Epithelial cell of proximal tubule (primary cell): ENCODE data around the gene CDKN3. TPM values are rescaled to one million over a fixed set of nuclear protein-coding genes. Genes with fewer than 3 reads are reported as not detected.

Experiments used
- DNase-seq: peaks from one replicate; pipeline ENCODE4 v3.0.0-alpha.2; 2011; ENCODE audit warnings: low read depth
- H3K4me3 ChIP-seq: 2 replicates; pipeline ENCODE4 v1.5.1; 2011; ENCODE audit warnings: low read depth, mild to moderate bottlenecking, low read length
- total RNA-seq: library from RNA; depleted of rRNA; stranded (reverse); fragments of >200 nt; gene quantifications from 2 replicates; pipeline ENCODE4 v1.2.3, GENCODE V29; 2015
- TF ChIP-seq, protein P1 (sequence below): conservative IDR thresholded peaks from 2 replicates; pipeline ENCODE4 v1.5.1; 2012; ENCODE audit warnings: low read depth, mild to moderate bottlenecking, low read length

Gene CDKN3
- total RNA-seq, 1 donor from 2014 or later = 81.4 TPM

DNA sequence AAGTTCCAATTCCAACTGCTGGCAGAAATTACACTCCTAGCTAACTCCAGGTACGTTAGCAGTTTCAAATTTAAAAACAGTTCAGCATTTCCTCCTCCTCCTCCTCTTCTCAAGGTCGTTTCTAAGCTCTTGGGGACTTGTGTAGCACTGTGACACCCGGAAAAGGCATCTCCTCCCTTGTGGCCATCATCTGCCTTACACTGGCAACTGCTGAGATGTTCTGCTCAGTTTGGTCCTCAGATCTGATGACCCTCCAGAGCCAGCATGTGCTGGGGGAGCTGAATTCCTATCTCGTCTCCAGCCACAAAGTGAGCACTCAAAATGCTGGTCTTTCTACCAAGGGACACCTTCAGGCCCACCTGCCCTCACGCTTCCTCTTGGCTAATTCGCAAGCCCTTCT, 43.5 kb upstream of the CDKN3 start:
- TF ChIP-seq, protein P1, sequence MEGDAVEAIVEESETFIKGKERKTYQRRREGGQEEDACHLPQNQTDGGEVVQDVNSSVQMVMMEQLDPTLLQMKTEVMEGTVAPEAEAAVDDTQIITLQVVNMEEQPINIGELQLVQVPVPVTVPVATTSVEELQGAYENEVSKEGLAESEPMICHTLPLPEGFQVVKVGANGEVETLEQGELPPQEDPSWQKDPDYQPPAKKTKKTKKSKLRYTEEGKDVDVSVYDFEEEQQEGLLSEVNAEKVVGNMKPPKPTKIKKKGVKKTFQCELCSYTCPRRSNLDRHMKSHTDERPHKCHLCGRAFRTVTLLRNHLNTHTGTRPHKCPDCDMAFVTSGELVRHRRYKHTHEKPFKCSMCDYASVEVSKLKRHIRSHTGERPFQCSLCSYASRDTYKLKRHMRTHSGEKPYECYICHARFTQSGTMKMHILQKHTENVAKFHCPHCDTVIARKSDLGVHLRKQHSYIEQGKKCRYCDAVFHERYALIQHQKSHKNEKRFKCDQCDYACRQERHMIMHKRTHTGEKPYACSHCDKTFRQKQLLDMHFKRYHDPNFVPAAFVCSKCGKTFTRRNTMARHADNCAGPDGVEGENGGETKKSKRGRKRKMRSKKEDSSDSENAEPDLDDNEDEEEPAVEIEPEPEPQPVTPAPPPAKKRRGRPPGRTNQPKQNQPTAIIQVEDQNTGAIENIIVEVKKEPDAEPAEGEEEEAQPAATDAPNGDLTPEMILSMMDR = no peak
- no peak for DNase-seq
- H3K4me3 ChIP-seq = no peak overlapping the region

DNA sequence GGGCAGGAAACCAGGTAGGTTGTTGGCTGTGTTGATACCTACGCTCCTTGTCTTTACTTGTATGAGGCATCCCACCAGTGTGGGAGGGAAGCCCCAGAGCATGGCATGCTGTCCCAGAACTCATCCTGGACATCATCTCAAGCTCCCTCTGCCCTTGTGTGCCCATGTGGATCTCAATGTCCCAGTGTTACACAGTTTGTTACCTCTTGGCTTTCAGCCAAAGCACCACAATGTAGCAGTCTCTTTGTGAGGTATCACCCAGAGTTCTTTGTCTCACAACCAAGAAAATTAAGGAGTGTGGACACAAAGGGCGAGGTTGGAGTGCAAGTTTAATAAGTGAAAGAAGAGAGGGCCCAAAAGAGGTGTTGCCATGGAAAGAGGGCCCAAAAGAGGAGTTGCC, 43.1 kb upstream of the CDKN3 start:
- TF ChIP-seq, protein P1 = no peak
- DNase-seq = no peak
- H3K4me3 ChIP-seq = no peak overlapping the region

DNA sequence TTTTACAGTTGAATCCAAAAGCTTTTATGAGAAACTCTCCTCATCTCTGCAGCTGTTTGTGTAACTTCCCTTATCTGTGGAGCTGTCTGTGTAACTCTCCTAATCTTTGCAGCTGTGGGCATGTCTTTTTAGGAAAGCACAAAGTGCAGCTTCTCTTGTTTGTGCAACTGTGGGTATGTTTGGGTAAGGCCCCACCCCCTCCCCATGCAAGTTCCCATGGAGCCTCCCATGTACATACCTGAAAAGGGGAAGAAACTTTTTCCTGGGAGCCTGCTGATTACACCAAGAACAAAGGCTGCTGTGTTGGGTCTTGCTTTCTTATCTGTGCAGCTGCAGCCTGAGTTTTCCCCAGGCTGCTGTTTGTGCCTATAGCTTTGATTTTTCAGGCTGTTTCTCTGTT, 42.7 kb upstream of the CDKN3 start:
- DNase-seq = no peak
- TF ChIP-seq, protein P1 = no peak
- no peak overlapping the region for H3K4me3 ChIP-seq

DNA sequence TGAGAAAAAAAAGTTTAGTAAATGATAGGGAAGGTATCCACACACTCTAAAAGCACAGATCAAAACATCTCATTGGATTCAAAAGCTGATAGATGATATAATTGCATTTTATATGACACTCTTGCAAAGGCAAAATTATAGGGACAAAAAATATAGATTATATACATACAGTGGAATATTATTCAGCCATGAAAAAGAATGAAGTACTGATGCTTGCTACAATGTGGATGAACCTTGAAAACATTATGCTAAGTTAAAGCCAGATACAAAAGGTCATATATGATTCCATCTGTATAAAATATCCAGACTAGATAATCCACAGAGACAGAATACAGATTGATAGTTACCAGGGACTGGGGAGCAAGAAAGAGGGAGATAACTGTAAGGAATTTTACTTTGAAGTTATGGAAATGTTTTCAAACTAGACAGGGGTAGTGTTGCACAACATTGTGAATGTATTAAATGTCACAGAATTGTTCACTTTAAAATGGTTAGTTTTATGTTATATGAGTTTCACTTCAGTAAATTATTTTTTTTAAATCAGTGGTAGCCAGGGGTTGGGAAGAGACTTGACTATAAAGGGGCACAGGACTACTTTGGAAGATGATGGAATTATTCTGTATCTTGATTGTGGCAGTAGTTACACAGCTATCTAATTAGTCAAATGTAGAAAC, 41.7 kb upstream of the CDKN3 start:
- TF ChIP-seq, protein P1 = no peak
- no peak overlapping the region for H3K4me3 ChIP-seq
- DNase-seq = no peak

DNA sequence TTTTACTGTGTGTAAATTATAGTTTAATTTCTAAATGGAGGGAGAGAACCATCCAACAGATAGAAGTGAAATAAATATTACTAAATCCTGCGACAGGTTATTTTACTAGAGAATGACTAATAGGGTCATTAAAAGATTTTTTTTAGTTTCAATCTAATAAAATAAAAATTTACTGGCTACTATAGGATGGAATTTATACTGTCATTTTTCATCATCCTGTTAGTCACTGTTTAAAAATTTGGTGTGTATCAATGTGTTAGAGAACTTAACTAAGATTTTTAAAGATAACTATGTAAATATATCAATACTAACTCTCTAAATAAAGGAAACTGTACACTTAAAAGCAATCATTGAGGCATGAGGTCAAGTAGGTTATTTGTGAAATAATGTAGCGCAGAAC, 41.1 kb upstream of the CDKN3 start:
- H3K4me3 ChIP-seq = no peak overlapping the region
- TF ChIP-seq, protein P1 = no peak
- no peak for DNase-seq

DNA sequence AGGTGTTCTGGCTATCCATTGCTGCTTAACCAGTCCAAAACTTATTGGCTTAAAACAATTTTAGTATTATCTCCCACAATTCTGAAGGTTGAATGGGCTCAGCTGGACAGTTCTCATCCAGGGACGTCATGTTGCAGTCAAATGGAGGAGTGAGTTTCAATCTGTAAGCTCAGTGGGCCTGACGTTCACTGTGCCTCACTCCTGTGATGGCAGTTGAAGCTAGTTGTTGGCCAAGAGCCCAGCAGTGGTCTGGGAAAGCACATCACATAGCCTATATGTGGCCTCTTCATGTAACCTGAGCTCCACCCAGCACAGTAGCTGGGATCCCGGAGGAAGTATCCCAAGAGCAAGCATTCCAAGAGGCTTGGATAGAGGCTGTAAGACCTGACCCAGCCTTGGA, 40.6 kb upstream of the CDKN3 start:
- no peak for DNase-seq
- H3K4me3 ChIP-seq = no peak overlapping the region
- TF ChIP-seq, protein P1 = no peak

DNA sequence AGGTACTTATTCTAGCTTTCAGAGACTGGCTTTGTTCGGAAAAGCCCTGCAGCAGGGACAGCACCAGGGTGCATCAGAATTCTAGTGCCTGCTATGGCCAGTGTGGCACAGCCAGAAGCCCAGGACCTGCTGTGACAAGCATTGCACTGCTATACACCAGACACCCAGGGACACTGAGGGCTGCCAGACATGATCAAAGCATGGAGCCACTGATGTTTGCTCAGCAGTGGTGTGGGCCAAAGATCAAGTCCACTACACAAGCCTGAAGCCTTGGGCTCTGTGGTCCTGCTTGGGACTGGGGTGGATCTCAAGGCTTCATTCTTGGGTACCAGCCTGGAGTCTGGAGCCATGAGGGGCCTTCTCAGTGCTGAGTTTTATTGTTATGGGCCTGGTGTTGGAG, 36.1 kb upstream of the CDKN3 start:
- TF ChIP-seq, protein P1 = no peak
- H3K4me3 ChIP-seq = no peak overlapping the region
- DNase-seq = no peak
